Limb (tissue), 2 donors: ENCODE results near the gene BNIP3.

Experiments
- DNase-seq, 2 donors: peaks; one replicate each; pipeline ENCODE4 v3.0.0-alpha.2; 2016; ENCODE audit errors: extremely low spot score in 2 of 2

BNIP3 gene, protein sequence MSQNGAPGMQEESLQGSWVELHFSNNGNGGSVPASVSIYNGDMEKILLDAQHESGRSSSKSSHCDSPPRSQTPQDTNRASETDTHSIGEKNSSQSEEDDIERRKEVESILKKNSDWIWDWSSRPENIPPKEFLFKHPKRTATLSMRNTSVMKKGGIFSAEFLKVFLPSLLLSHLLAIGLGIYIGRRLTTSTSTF

DNA sequence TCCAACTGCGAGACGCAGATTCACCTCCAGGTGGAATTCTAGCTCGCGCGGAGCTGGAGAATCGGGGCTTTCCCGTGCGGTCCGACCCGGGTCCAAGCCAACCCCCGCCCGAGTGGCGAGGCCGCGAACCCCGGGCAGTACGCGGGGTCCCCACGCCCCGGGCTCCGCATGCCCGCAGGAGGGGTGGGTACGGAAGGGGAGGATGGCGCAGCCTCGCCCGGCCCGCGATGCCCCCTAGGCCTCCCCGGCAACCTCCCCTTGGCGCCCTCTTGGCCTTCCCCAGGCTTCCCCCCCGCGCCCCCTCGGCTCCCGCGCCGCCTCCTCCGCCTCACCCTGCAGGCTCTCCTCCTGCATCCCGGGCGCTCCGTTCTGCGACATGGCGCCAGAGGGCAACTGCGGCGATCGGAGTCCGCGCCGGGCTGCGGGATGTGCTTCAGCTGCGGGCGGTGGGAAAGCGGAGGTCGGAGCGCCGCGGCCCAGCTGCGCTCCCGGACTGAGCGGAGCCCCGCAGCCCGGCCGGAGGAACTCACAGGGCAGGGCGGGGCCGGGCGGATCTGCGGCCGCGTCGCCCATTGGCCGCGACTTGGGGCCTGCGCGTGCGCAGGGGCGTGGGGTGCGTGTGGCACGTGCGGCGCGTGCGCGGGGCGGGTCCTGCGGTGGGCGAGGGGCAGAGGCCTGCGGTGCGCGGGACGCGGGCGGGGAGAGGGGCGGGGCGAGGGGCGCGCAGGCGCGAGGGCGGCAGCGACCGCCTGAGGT lies at the start of gene BNIP3:
TSS of gene BNIP3 (minus strand) at position 495 of the 756 bp plus-strand sequence. CDS start at position 378, 117 bp downstream.
- peak; percentile 95 to 99 for DNase-seq

DNA sequence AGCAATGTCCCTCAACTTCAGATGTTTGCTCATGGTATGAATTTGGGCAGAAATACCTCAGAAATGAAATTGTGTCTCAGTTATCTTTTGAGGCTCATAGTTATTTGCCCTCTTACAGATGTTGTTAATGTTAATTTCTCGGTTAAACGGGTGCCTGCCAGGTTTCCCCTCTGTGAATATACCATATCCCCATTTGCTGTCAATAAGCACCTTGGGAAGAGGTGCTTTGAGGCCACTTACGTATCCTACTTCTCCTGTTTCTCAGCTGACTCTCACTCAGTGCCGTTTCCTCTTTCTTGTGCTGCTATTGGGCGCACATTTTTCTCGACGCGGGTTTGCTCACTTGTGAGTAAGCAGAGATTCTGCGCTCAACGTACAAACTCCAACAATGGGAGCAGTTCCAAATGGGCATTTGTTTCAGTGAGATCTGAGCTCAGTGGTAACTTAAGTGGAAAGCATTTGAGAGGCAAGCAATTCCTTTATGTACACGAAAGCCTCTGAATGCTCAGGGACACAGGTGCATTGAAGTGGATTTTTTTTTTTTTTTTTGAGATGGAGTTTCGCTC lies 49.3 kb upstream of the BNIP3 start:
- DNase-seq, result no peak

DNA sequence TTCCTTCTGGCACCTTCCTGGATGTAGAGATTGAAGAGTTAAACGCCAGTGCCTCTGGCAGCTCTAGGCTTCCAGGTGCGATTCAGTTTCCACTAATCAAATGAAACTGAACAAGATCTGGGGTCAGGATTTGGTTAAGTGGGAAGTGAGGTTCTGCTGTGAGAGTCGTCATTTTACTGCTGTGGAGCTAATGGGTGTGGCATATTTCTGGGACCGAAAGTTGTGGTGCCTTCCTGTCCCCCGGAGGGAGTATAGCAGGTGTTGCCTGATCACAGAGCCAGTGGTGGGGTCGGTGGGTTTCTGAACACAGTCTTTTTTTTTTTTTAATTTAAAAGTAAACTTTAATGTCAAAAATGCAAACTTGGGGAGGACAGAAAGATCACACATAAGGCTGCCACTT lies 47.0 kb upstream of the BNIP3 start:
- DNase-seq, result no peak

DNA sequence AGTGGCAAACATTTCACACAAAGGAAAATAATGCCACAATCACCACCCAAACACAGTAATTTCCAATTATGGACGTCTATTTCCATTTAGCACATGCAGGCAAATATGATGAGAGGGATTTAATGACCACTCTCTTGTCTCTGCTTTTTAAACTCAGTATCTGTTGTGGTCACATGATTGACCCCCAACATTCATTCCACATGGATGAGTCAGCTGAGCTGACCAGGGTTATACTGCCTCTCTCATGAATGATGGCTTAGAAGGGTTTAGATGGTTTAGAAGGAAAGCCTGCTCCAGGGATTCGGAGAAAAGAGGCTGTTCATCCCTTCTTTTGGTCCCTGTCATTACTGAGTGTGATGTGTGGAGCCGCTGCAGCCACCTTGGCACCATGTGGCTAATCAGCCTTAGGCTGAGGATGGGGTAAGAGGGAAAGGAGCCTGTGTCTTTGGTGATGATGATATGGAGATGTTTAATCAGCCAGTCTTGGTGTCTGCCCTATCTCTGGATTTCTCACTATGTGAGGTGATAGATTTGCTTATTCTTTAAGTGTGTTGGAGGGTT lies 45.8 kb upstream of the BNIP3 start:
- no peak for DNase-seq

DNA sequence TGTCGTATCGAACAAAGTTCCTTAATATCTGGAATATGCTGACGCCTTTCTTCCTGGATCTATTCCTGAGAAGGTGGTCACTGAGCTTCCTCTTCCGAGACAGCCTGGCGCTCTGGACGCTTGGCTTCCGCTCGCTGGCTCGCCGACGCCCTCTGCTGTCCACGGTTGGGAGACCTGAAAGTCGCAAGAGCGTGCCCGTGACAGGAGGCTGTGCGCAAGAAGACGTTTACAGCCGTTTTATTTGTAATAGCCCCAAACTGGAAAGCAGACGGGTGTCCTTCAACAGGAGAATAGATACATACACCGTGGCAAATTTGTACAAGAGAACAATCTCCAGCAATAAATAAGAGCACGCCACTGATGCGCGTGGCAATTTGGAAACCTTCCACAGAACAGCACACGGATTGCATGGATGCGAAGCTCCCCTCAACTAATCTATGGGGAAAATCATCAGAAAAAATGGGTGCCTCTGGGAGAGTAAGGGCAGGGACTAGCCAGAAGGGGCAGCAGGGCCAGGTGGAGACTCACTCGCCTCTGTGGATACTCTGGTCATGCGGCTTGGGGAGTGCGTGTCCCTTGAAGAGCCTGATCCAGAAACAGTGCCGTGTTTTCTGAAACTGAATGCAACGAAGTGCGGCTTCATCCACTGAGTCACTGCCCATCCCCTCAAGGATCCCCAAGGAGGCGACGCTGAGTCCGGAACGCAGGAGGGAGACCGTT lies 41.5 kb upstream of the BNIP3 start:
- DNase-seq, result peak; percentile 52 to 87

DNA sequence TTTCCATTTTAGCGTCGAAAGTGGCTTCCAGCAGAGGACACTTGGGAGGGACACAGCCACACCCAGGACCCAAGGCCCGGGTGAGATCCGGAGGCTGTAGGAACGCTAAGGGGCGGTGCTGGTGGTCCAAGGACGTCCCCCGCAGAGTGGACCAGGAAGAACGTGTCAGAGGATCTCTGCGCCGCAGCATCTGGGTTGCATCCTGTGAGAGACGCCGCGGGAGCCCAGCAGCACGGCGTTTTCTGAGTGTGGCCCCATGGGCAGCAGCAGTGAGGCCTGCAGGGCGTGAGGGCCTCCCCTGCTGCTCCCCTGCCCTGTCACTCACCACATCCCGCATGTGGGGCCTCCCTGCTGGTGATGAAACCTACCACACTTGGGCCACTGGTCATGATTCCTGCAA lies 40.5 kb upstream of the BNIP3 start:
- DNase-seq, result no peak

DNA sequence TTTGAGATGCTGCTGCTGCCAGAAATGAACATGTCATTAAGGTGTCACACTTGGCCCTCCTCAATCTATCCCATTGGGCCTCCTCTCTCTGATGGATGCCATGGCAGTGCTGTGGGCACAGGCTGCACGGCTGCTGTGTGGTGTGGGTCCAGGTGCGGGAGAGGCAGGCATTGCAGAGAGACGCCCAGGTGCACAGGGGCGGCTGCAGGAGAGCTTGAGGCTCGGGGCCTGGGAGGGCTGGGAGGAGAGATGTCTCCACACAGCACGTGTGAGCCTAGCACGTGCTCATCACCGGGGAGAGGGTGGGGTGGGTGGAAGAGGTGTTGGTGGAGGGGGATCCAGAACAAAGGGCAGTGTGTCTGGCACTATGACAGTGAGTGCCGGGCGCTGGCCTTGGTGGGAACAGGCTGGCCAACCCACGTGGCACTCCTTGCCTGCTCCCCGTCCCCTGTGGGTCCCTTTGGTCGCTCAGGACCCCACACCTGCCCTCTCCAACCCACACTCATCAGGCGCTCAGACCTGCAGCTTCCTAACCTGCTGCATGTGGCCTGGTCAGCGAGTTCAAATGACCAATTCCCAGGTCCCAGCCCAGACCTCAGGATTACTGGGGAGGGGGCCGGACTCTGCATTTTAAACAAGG lies 39.9 kb upstream of the BNIP3 start:
- no peak for DNase-seq

DNA sequence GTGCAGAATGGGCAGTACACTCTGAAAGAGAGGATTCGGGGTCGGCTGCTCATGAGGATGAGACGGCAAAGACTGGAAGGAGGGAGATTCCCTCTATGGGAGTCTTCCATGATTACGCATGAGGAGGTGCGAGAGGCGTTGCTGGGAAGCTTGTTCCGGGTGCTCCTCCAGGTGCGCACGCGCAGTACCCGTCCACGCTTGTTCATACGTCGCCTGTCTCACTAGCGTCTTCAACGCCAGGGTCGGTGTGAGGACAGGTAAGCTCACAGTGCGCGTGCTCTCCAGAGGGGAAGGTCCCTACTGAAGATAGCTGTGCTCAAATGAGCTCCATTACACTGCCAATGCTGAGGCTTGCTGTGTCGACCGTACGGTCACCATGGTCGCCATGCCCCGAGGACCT lies 39.3 kb upstream of the BNIP3 start:
- no peak for DNase-seq

DNA sequence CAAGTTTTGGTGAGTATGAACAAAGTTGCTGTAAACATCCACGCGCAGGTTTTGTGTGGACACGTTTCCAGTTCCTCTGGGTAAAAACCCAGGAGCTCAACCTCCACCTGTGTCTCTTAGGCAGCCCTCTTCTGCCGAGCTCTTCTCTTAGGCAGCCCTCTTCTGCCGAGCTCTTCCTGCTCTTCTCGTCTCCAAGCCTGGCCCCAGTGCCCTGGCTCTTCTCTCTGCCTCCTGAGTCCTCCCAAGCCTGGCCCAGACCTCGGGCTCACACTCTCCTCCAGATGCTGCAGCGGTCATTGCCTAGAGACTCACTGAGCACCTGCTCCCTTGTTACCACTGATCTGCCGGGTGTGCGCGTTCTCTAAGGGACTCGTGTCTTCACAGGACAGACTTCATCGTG lies 38.7 kb upstream of the BNIP3 start:
- DNase-seq, result no peak

DNA sequence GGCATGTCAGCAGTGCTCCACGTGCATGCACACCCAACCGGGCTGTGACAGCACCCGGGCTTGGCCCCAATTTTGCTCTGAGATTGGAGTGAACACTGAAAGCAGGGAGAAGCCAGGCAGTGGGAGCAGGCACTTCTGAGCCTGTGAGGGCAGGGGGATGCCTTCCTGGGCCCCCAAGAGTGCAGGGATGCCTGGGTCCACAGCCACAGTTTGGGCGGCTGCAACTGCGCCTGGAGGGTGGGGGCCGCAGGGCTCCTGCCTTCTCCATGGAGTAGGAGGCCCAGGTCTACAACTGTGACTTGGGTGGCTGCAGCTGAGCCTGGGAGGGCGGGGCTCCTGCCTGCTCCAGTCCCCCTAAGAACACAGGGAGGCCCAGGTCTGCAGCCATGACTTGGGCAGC lies 37.6 kb upstream of the BNIP3 start:
- DNase-seq, result no peak

DNA sequence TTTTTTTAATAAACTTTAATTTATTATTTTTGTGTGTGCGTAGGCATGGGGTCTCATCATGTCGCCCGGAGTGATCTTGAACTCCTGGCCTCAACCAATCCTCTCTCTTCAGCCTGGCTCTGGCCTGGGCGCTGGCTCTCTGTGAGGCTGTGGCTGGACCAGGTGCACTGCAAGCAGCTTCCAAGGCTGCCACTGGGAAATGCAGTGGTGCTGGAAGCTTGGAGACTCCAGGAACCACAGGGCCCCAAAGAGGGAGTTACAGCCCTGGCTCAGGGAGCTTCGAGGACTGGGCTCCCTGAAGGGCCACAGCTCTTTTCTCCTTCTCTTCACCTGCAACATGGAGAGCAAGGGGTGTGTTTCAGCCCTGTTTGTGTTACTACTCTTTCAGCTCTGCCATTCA lies 36.7 kb upstream of the BNIP3 start:
- no peak for DNase-seq

DNA sequence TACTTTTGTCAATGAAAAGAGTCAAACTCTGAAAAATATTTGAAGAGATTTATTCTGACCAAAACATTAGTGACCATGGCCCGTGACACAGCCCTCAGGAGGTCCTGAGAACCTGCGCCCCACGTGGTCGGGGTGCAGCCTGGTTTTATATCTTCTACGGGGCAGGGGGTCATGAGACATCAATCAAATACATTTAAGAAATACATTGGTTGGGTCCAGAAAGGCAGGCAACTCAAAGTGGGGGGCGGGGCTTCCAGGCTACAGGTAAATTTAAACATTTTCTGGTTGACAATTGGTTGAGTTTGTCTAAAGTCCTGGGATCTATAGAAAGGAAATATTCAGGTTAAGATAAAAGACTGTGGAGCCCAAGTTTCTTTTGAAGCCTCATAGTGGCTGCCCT lies 34.8 kb upstream of the BNIP3 start:
- no peak for DNase-seq

DNA sequence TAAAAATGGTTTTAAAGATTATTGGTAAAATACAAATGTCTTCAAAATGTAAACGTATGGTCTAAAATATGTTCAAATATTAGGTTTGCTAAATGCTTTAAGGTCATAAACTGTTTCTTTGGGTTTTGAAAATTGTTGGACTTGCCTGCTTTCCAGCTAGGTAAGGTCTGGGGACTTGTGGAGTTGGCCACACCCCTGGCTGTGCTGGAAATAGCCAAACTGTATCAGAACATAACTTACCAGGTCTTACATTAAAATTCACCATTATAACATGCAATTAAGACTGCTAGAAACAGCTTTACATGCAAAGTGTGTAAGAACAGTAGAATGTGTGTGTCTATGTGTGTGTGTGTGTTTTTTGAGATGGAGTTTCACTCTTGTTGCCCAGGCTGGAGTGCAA lies 29.7 kb upstream of the BNIP3 start:
- DNase-seq, result no peak

DNA sequence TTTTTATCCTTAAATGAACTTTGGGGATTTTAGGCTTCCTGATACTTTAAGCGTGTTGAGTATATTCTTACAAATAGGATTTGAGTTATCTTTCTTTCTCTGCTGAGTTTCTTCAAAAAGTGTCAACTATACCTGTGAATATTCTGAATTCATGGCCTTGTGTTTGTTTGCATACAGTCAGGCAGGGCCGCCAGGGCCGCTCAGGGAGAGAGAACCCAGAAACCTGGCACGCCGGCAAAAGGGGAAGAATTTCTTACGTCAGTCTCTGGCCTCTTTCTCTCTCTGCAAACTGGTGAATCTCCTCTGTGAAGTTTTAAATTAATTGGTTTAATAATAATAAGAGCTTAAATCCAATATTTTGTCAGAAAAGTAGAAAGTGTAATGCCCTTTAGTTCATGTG lies 29.3 kb upstream of the BNIP3 start:
- no peak for DNase-seq

DNA sequence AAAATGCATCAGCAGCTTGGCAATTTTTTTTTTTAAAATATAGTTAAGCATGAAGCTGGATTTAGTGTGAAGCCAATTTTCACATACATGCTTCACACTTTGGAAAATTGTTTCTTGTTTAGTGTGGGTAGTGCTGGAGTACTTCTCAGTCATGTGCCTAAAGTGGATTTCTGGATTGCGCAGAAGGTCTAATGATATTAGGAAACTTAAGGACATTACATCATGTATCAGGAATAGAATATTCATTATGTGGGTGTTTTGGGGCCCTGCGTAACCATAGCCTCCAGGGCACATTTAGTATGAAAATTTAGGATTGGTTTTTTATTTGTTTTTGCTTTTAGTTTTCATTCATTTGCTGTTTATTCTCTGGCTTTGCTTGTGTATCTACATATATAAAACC lies 28.8 kb upstream of the BNIP3 start:
- DNase-seq, result no peak

DNA sequence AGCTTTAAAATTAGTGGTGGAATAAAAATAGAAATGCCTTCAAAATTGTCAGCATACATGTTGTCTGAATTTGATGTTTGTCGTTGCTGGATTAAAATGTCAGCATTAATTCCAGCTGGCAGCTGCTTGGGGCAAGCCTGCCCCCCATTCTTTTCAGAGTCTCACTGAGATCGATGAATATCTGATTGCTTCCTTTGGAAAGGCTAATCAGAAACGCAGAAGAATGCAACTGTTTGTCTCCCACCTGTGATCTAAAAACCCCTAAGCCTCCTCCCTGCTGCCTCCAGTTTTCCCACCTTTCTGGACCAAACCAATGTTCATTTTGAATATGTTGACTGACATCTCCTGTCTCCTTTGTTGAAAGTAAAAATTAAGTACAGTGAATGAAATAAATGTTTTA lies 27.9 kb upstream of the BNIP3 start:
- no peak for DNase-seq

DNA sequence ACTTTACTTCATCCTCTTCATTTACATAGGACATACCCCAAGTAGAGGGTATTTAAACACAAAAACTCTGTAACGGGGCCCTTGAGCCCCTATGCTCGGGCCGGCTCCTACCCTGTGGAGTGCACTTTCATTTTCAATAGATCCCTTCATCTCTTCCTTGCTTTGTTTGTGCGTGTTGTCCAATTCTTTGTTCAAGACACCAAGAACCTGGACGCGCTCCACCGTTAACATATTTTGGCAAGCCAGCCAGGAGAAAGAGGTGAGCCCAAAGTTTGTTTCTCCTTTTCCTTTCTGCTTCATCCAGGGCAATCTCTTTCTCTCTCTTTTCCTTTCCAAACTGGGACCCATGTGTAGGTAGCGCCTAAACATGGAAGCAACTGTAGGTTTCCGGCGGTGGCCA lies 26.0 kb upstream of the BNIP3 start:
- no peak for DNase-seq

DNA sequence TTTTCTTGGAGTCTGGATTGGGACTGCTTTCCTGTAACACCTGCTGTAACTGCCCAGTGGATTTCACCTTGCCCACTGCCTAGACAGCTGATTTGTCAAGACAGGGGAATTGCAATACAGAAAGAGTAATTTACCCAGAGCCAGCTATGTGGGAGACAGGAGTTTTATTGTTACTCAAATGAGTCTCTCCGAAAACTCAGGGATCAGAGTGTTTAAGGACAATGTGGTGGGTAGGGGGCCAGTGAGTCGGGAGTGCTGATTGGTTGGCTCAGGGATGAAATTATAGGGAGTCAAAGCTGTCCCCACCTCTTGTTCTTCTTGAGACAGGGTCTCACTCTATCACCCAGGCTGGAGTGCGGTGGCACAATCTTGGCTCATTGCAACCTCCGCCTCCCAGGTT lies 25.2 kb upstream of the BNIP3 start:
- no peak for DNase-seq

DNA sequence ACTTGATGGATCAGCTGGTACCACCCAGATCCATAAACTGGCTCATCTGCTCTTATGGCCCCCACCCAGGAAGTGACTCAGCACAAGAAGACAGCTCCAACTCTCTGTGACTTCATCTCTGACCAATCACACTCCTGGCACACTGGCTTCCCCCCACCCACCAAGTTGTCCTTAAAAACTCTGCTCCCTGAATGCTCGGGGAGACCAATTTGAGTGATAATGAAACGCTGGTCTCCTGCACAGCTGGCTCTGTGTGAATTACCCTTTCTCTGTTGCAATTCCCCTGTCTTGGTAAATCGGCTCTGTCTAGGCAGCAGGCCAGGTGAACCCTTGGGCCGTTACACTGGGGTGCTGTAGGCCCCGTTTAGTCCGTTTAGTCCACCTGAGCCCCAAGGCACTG lies 23.4 kb upstream of the BNIP3 start:
- no peak for DNase-seq

DNA sequence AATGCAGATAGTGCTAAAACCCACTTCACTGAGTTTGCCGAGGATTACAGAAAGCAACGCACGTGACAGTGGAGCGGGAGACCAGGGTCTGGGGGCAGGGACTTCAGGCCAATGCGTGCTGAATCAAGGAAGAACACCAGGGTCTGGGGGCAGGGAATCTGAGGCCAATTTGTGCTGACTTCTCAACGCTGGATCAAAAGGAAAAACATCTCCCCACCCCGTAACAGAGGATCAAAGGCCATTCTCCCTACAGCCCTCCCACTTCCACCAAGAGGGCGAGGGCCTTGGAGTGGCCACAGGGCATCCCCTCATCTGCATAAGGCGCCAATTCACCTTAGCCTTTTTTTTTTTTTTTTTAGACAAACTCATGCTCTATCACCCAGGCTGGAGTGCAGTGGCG lies 22.3 kb upstream of the BNIP3 start:
- DNase-seq, result no peak

DNA sequence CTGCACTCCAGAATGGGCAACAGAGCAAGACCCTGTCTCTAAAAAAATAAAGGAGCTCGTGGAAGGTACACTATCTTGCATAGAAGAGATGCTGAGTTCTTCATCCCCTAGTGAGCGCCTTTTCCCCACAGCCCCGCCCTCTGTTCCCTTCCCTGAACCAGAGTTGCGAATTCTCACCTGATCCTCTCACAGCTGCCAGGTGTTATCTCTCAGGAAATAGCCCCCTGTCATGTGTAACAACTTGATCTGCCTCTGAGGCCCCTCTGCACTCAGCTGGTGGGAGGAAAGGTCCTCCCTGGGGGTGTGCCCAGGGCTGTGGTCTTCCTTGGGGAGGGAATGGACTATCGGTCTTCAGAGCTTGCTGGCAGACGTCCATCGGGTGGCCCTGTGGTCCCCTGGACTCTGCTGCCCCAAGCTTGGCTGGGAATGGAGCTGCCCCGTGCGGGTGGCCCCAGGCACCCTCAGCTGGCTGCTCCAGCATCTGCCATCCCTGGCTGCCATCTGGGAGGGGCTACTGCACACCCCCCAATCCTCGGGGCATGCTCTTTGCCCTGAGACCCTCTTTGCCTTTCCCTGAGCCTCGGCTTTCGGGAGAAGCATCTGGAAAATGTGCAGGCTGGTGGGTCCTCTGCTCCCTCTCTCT lies 21.7 kb upstream of the BNIP3 start:
- no peak for DNase-seq
